Posterior cingulate gyrus (tissue), 11 donors: ENCODE data around the gene CYTH3.
A peak's percentile ranks its signal among the peaks of the same experiment; 100 is the strongest.
"Not testable (repeated sequence)": the region's sequence is repeated elsewhere in the genome, so short reads cannot be mapped to it uniquely, and the experiment has no call there.

Experiments
- DNase-seq, 10 donors: peaks; one replicate each; pipeline versions ENCODE4 v3.0.0 to v3.0.0-alpha.2; 2020 to 2021; ENCODE audit warnings: mixed read lengths in 3 of 10
- intact Hi-C: fragments of 100-400 bp; cut with DNase I; formaldehyde crosslinking; loops from one replicate; pipeline ENCODE4 v1.15.1; 2023

CYTH3 gene

GRCh38 chr7:6284055-6284400, 11.6 kb upstream of the CYTH3 start:
- intact Hi-C loops = no loop called here
- no peak for DNase-seq

GRCh38 chr7:6283391-6284054, 11.1 kb upstream of the CYTH3 start:
- DNase-seq, intact Hi-C loops: not testable (repeated sequence)

GRCh38 chr7:6279937-6280336, 7.5 kb upstream of the CYTH3 start:
- peak in 1 of 10 donors; percentile 37 for DNase-seq
- intact Hi-C loops = no loop called here

GRCh38 chr7:6279341-6279740, 6.9 kb upstream of the CYTH3 start:
- intact Hi-C loops = no loop called here
- no peak for DNase-seq

GRCh38 chr7:6278749-6279310, 6.4 kb upstream of the CYTH3 start:
- DNase-seq = peak in 1 of 10 donors; percentile 35
- intact Hi-C loops = no loop called here

GRCh38 chr7:6277476-6277875, 5.1 kb upstream of the CYTH3 start:
- intact Hi-C loops = no loop called here
- no peak for DNase-seq

- intact Hi-C loops = no loop called here
- peak in 1 of 10 donors; percentile 43 for DNase-seq
Measured at GRCh38 chr7:6276911-6277408, 4.5 kb upstream of the CYTH3 start.

GRCh38 chr7:6274743-6275142, 2.3 kb upstream of the CYTH3 start:
- no peak for DNase-seq
- intact Hi-C loops = loop anchor here (5.0 kb wide), 1 partner anchor 112 kb away; no protein-coding TSS in a partner anchor

GRCh38 chr7:6273917-6274630, 1.6 kb upstream of the CYTH3 start:
- peak in 1 of 10 donors; percentile 40 for DNase-seq
- intact Hi-C loops = loop anchor here (5.0 kb wide), 1 partner anchor 112 kb away; no protein-coding TSS in a partner anchor

GRCh38 chr7:6273380-6273837, 985 bp upstream of the CYTH3 start:
- DNase-seq = peak in 2 of 10 donors; percentile 17 to 72

GRCh38 chr7:6271694-6272440, 557 bp downstream of the CYTH3 start:
- peak in 4 of 10 donors; percentile 12 to 88 (median 19) for DNase-seq
- intact Hi-C loops = loop anchor here (5.0 kb wide), 1 partner anchor 110 kb away; no protein-coding TSS in a partner anchor

More at GRCh38 chr7:6273380-6273837, 985 bp upstream of the CYTH3 start:
- intact Hi-C loops = loop anchor here (5.0 kb wide), 1 partner anchor 111 kb away; no protein-coding TSS in a partner anchor

- peak; percentile 45 to 95 (median 66) for DNase-seq
- intact Hi-C loops = loop anchor here (5.0 kb wide), 1 partner anchor 109 kb away; no protein-coding TSS in a partner anchor
Measured at GRCh38 chr7:6271060-6271658, 1.3 kb downstream of the CYTH3 start.

GRCh38 chr7:6269527-6269926, 2.9 kb downstream of the CYTH3 start:
- intact Hi-C loops = no loop called here
- DNase-seq = no peak

GRCh38 chr7:6268907-6269306, 3.5 kb downstream of the CYTH3 start:
- intact Hi-C loops = no loop called here
- peak in 1 of 10 donors; percentile 59 for DNase-seq

- intact Hi-C loops = no loop called here
- DNase-seq = peak in 1 of 10 donors; percentile 7
Measured at GRCh38 chr7:6268023-6268900, 4.2 kb downstream of the CYTH3 start.

GRCh38 chr7:6266699-6267098, 5.7 kb downstream of the CYTH3 start:
- no peak for DNase-seq
- intact Hi-C loops = no loop called here

- no peak for DNase-seq
- intact Hi-C loops = no loop called here
Measured at GRCh38 chr7:6262221-6262620, 10.2 kb downstream of the CYTH3 start.

- DNase-seq = no peak
- intact Hi-C loops = no loop called here
Measured at GRCh38 chr7:6261699-6262098, 10.7 kb downstream of the CYTH3 start.
